IPS-18c (cell line): ENCODE data around the gene EFHC1.

ENCODE experiments used
- H3K4me3 ChIP-seq: 2 replicates; pipeline ENCODE4 v1.7.0; 2013; ENCODE audit warnings: low read depth, mild to moderate bottlenecking, low read length, moderate library complexity; ENCODE audit not compliant: insufficient read depth
- H3K9me3 ChIP-seq: one replicate; pipeline ENCODE4 v1.6.1; 2013; ENCODE audit warnings: mild to moderate bottlenecking, low read length, moderate library complexity; ENCODE audit not compliant: control insufficient read depth, insufficient read depth

Gene EFHC1

GRCh38 chr6:52538252-52538900, 118.2 kb downstream of the EFHC1 start:
- H3K9me3 ChIP-seq: no peaks in the 10 kb centered on the region
- no peak overlapping the region for H3K4me3 ChIP-seq

- Histone ChIP-seq H3K9me3 (no peaks in the 10 kb centered on the region), H3K4me3 (no peak overlapping the region)
These were observed 118.8 kb downstream of the EFHC1 start for GRCh38 chr6:52538901-52539354.

- H3K9me3 ChIP-seq: no peaks in the 10 kb centered on the region
- H3K4me3 ChIP-seq: no peak overlapping the region
These were observed 119.5 kb downstream of the EFHC1 start for GRCh38 chr6:52539607-52540006.

GRCh38 chr6:52540286-52540902, 120.3 kb downstream of the EFHC1 start:
- Histone ChIP-seq H3K9me3 (no peaks in the 10 kb centered on the region), H3K4me3 (no peak overlapping the region)

DNA sequence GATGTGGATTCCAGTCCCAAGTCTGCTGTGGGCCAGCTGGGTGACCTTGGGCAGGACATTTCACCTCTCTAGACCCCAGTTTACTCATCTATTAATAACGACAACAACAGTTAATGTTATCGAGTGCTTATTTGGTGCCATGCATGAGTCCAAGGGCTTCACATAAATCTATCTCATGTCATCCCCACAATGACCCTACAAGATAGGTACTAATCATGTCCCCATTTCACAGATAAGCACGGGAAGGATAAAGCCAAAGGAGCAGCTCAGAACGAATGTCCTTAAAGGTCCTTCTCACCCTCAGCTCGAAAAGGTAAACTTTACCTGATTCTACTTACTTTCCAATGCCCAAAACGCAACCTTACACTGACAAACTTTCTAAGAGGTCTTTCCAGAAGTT, 121.0 kb downstream of the EFHC1 start:
- H3K4me3 ChIP-seq: no peak overlapping the region
- H3K9me3 ChIP-seq: no peaks in the 10 kb centered on the region

DNA sequence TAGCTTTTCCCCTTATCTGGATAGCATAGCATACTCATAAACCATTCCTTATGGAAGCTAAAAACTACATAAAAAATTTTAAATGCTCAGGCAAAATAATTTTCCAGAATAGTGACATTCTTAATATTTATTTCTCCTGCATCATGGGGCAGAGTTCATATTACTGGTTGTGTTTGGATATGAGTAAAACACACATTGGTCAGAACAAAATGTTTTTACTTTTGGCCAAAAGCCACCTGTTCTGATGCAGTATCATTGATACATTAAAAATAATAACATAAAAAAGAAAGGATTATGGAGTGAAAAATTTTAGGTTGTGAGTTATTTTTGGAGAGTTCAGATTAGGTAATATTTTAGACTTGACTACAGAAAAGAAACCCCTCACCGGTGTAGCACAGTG, 123.1 kb downstream of the EFHC1 start:
- Histone ChIP-seq H3K9me3 (no peaks in the 10 kb centered on the region), H3K4me3 (no peak overlapping the region)

DNA sequence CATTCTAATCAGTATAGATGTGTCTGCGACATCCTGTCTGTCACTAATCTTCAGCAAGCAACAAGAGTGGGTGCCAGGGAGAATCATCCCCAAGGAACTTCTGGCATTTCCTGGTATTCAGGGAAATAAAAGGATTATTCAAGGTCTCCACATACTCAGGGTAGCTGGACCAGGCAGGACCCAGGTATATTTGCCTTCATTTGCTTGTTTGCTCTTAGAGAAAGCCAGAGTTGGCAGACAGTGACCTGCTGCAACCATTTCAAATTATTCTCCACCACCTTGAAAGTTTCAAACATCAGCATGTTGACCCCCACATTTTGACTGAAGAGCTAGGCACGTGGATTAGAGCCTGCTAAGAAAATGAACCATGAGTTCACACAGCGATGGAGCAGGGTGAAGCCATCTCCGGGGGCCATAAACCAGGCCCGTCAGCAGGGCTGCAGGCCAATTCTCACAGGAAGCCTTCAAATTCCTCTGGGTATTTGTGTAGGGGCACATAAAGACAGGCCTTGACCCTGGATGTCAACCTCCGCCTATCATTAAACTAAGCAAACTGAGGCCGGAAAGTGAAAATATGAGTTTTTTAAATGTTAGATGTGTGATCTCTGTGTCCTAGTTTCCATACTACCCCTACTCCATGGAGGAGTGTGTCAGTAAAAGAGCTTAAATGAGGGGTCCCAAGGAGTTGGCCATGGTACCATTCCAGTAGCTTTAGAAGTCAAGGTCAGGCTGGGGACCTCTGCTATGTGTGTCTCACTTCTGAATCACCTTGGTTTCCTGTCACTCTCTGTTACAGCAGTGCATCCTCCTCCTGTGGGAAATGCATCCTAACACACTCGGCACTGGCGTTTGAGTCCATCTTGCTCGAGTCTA, 123.8 kb downstream of the EFHC1 start:
- no peaks in the 10 kb centered on the region for H3K9me3 ChIP-seq
- H3K4me3 ChIP-seq: no peak overlapping the region

DNA sequence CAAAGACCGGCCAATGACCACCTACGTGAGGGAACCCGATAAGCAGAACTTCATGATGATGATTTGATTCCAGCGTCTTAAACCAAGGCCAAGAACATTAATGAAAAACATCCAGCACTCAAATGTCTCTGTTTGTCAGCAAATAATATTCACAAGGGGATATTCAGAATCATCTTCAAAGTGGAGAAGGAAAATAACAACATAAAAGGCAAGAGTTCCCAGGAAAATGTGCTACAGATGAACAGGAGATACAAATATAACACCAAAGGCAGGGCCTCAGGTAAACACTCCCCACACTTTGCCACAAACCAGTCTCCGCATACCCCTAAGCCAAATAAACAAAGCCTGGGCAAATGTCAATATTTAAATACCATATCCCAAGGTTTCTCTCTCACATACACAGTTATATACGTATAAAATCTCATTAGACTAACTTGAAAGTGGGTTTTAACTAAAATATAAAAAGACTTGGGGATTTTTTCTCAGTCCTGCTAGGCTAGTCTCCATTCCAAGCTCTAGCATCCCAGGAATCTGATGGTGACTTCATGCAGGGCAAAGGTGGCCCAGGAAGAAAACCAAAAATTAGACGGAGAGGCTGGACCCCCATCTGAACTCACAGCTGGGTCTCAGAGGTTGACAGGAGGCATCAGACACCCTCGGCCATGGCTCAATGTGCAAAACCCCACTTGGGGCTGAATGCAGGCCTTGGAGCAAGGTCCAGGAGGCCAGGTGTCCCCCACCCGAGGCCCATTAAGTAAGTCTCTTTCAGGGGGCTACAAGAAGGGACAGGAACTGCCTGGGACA, 124.7 kb downstream of the EFHC1 start:
- H3K4me3 ChIP-seq: no peak overlapping the region

DNA sequence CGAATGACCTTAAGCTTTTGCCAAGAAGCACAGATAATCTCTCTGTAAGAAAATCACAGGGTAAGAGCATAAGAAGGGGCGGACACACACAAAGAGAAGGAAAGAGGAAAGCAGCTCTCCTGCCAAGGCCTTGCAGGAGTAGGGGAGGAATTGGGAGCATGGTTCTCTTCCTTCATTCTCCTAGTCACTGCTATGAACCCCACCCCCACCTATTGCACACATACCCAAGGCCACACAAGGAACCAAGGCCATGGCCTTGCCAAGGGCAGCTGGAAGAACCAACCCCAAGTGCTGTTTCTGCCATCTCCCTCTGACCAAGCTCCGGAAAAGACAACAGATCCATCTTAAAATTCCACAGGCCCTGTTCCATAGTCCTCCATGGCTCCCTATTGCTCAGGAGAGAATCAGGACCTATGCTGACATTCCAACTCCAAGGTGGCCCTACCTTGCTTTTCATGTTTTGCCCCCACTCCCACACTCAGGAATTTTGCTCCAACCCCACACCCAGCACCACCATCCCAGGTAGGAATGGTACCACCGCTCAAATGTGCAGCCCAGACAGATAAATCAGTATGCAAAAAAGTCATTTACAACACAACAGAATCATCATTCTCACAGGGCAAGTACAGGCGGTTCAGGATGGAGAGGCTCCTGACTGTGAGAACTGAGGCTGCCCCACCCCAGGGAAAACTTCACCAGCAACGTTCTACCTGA, 125.4 kb downstream of the EFHC1 start:
- Histone ChIP-seq H3K4me3 (no peak overlapping the region), H3K9me3 (no peaks in the 10 kb centered on the region)

More for the DNA sequence above, 124.7 kb downstream of the EFHC1 start:
- no peaks in the 10 kb centered on the region for H3K9me3 ChIP-seq

DNA sequence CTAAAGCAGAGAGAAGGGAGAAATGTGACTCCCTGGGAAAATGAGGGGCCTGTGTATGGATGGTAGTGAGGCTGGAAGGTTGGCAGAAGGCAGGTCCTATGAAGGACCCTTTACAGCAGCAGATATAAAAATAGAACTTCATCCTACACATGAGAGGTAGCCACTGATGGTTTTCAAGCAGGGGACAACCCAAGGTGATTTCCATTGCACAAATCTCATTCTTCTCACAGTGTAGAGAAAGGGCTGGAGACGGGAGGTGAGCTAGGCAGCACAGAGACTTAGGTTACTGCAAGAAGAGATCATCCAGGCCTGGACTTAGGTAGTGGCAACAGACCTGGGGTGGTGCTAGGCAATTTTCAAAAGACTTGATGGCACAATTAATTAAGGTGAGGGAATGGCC, 126.0 kb downstream of the EFHC1 start:
- no peak overlapping the region for H3K4me3 ChIP-seq

DNA sequence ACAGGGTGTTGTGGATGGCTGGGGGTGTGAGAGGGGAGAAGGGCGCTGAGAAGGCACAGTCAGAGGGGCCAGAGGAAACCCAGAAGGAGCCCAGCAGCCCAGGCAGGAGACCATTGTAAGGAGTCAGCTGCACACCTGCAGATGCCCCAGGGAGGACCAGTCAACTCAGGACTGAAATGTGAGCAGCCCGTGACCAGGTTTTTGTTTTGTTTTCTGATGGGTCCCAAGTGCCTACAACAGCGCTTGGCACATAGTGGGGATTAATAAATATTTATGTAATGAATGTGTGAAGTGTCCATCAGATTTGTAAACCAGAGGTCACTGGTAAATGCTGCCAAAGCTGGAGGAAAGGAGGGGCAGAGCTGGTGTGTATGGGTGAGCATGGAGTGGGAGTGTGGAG, 126.5 kb downstream of the EFHC1 start:
- no peaks in the 10 kb centered on the region for H3K9me3 ChIP-seq
- H3K4me3 ChIP-seq: no peak overlapping the region

More for the DNA sequence above, 126.0 kb downstream of the EFHC1 start:
- no peaks in the 10 kb centered on the region for H3K9me3 ChIP-seq

DNA sequence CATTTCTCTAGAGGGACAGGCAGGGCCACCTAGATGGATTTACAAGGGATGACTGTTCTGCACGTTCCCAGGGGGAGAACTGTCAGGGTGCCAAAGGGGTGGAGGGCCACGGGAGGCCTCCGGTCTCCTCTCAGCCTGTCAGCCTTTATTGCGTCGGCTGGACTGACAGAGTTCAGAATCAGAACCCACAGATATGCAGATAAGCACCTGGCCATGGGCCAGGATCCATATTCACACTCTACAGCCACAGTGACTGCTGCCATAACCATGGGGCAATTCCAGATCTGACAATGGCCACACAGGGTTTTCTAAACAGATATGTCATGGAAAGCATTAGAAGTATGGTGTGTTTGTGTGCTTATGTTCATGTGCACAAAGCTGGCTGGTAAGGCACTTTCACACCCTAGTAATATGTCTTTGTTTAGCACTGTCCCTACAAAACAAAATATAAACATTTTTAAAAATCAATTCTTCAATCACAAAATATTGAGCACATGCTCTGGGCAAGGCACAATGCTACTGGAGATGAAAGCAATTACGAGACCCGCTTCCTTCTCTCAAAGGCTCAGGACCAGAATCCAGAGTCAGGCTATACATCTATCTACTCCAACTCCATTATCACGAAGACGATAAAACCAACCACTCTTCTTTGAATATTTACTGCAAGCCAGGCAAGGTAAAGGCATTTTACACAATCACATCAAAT, 127.7 kb downstream of the EFHC1 start:
- Histone ChIP-seq H3K4me3 (no peak overlapping the region), H3K9me3 (no peaks in the 10 kb centered on the region)

DNA sequence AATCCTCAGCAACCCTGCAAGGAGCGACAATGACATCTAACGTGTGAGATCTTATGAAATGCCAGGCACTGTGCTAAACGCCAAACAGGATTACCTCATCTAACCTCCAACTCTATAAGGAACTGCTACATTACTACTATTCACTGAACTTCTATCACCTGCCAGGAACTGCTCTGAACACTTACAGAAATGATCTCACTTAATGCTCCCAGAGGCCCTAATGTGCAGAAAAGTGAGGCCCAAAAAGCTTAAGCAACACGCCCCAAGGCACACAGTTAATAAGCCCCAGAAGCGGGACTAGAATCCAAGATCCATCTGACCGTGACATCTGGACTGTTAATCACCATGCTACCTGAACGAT, 128.2 kb downstream of the EFHC1 start:
- Histone ChIP-seq H3K9me3 (no peaks in the 10 kb centered on the region), H3K4me3 (no peak overlapping the region)

- no peak overlapping the region for H3K4me3 ChIP-seq
- no peaks in the 10 kb centered on the region for H3K9me3 ChIP-seq
These were observed 128.9 kb downstream of the EFHC1 start for GRCh38 chr6:52548999-52549398.

DNA sequence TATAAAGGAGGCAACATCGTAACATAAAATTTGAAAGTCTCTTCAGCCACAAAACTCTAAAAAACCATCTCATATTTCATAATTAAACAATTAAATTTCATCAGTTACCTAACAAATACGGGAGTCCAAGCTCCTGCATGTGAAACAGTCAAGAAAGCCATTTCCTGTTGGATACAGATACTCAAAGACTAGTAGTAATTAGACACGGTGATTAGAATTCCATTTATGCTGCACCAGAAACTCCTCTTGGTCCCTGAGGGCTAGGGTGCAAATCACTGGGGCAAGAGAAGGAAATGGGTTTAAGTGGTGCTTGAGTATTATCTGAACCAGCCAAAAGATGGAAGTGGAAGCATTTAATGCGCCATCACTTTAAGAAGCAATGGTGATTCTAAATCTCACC, 129.3 kb downstream of the EFHC1 start:
- no peak overlapping the region for H3K4me3 ChIP-seq
- H3K9me3 ChIP-seq: no peaks in the 10 kb centered on the region

- no peak overlapping the region for H3K4me3 ChIP-seq
These were observed 130.0 kb downstream of the EFHC1 start for GRCh38 chr6:52550014-52550575.

More at GRCh38 chr6:52550014-52550575, 130.0 kb downstream of the EFHC1 start:
- no peaks in the 10 kb centered on the region for H3K9me3 ChIP-seq
